Spleen (tissue), 11 donors: Measurements from ENCODE around the gene MRAS. TPM values are rescaled to one million over a fixed set of nuclear protein-coding genes. Genes with fewer than 3 reads are reported as not detected.

Experiments
- DNase-seq: peaks from one replicate; pipeline ENCODE4 v3.0.0-alpha.2; 2020
- H3K27ac ChIP-seq, 8 donors: fragments of 200-600 bp; sonication (generic) in 7 of 8; 1 replicate in 4 of 8; 2 replicates in 4 of 8; pipeline versions ENCODE4 v1.5.0 to v1.8.0; 2016 to 2021; ENCODE audit warnings: inconsistent platforms in 4 of 8, mild to moderate bottlenecking in 4 of 8, moderate library complexity in 1 of 8
- H3K27me3 ChIP-seq, 7 donors: fragments of 200-600 bp; sonication (generic) in 6 of 7; replicated peaks in 1 of 7; 1 replicate in 4 of 7; 2 replicates in 3 of 7; pipeline versions ENCODE4 v1.5.0 to v1.8.0; 2016 to 2021; ENCODE audit warnings: inconsistent platforms in 3 of 7, mild to moderate bottlenecking in 1 of 7
- H3K36me3 ChIP-seq, 6 donors: fragments of 200-600 bp; sonication (generic) in 5 of 6; 1 replicate in 4 of 6; 2 replicates in 2 of 6; pipeline versions ENCODE4 v1.5.0 to v1.8.0; 2016 to 2021; ENCODE audit warnings: inconsistent platforms in 2 of 6
- H3K4me1 ChIP-seq, 6 donors: fragments of 200-600 bp; sonication (generic) in 5 of 6; 1 replicate in 3 of 6; 2 replicates in 3 of 6; pipeline versions ENCODE4 v1.5.0 to v1.8.0; 2016 to 2021; ENCODE audit warnings: inconsistent platforms in 3 of 6
- H3K4me3 ChIP-seq, 8 donors: fragments of 200-600 bp; sonication (generic) in 7 of 8; 1 replicate in 4 of 8; 2 replicates in 4 of 8; pipeline versions ENCODE4 v1.5.0 to v1.8.0; 2016 to 2021; ENCODE audit warnings: inconsistent platforms in 4 of 8, mild to moderate bottlenecking in 4 of 8, moderate library complexity in 2 of 8
- H3K9me3 ChIP-seq, 8 donors: fragments of 200-600 bp; sonication (generic) in 7 of 8; 1 replicate in 4 of 8; 2 replicates in 4 of 8; pipeline versions ENCODE4 v1.5.0 to v1.8.0; 2016 to 2021; ENCODE audit warnings: inconsistent platforms in 4 of 8
- POLR2A ChIP-seq, 3 donors: fragments of 450-650 bp; IDR thresholded peaks; one replicate each; pipeline ENCODE4 v1.5.1; 2017; ENCODE audit warnings: antibody characterized with exemption in 3 of 3, mild to moderate bottlenecking in 1 of 3
- POLR2AphosphoS5 ChIP-seq, 3 donors: sonication (generic); formaldehyde crosslinking; IDR thresholded peaks; one replicate each; pipeline ENCODE4 v1.5.1; 2017; ENCODE audit warnings: antibody characterized with exemption in 3 of 3
- WGBS, 5 donors: extraction: QIAGEN DNeasy Blood & Tissue Kit in 3 of 5; methylation state at CpG; one replicate each; pipeline versions ENCODE4 v1.1.5 to v1.1.7; 2013 to 2018; 5-methylcytosine and 5-hydroxymethylcytosine counted together
- intact Hi-C: fragments of 100-400 bp; cut with DNase I; formaldehyde crosslinking; loops from one replicate; pipeline ENCODE4 v1.15.0; 2023; ENCODE audit warnings: low total_unique reads
- polyA plus RNA-seq, 3 donors: library from polyadenylated mRNA; stranded (reverse); fragments of 200-250 nt; gene quantifications; one replicate each; pipeline ENCODE4 v1.2.1, GENCODE V29; 2013
- total RNA-seq, 7 donors: library from RNA; depleted of rRNA in 3 of 7; stranded (reverse); fragments of >200 nt in 3 of 7; fragmentation: NEBNext Ultra II Directional in 4 of 7; extraction: Animal tissue kit (Norgen Biotek cat#: 25700) in 4 of 7; gene quantifications; one replicate each; pipeline versions ENCODE4 v1.1.0 to v1.2.1, GENCODE V29; 2016 to 2021
- TF ChIP-seq, protein P1 (sequence below), 11 experiments: fragments of 200-600 bp in 7 of 11; fragments of 450-650 bp in 4 of 11; sonication (generic) in 4 of 11; IDR thresholded peaks in 8 of 11; conservative IDR thresholded peaks in 3 of 11; 1 replicate in 7 of 11; 2 replicates in 4 of 11; pipeline versions ENCODE4 v1.4.0 to v1.8.0; 2016 to 2021; ENCODE audit warnings: antibody characterized with exemption in 11 of 11, inconsistent platforms in 4 of 11, mild to moderate bottlenecking in 1 of 11
- donor health status: healthy with polysubstance abuse.
- donor health status: DM: no; HTN: no; CAD: no; lungs with moderate emphysema.
- donor health status: DM: no; HTN: no; CAD: no.
- donor health status: Bipolar disorder and iron deficiency.
- donor health status: healthy.
- donor health status: DM: no; HTN: no; CAD: no.
- donor health status: DM: yes; HTN: yes; CAD: no.

Gene MRAS
- total and polyA plus RNA-seq, 10 donors, result 4.1 to 36.7 (median 21.4) TPM

DNA sequence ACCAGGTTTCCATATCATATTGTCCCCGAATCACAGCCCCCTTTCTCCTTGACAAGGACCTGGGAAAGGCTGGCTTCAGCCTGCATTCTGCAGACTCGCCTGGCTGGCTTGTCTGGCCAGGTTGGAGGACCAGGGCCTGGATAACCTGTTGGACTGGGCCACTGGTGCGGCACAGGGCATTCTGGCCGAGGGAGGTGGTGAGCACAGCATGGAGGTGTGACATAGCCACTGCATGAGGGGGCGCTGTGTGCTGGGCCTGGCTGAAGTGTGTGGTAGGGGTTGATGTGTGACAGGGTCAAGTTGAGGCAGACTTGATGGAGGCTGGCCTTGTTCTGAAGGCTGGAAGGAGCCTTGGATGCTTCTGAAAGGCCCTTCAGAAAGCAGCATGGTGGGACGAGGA, 88.9 kb downstream of the MRAS start:
- Histone ChIP-seq H3K27me3 (peaks cover 2 to 69% (median 36%) of the 10 kb centered on the region in 7 donors), H3K4me1 (peaks cover 13 to 28% (median 20%) of the 10 kb centered on the region in 6 donors), H3K36me3 (no peaks in the 10 kb centered on the region), H3K4me3 (no peak overlapping the region), H3K27ac (no peak overlapping the region), H3K9me3 (no peaks in the 10 kb centered on the region)
- TF ChIP-seq, protein P1, sequence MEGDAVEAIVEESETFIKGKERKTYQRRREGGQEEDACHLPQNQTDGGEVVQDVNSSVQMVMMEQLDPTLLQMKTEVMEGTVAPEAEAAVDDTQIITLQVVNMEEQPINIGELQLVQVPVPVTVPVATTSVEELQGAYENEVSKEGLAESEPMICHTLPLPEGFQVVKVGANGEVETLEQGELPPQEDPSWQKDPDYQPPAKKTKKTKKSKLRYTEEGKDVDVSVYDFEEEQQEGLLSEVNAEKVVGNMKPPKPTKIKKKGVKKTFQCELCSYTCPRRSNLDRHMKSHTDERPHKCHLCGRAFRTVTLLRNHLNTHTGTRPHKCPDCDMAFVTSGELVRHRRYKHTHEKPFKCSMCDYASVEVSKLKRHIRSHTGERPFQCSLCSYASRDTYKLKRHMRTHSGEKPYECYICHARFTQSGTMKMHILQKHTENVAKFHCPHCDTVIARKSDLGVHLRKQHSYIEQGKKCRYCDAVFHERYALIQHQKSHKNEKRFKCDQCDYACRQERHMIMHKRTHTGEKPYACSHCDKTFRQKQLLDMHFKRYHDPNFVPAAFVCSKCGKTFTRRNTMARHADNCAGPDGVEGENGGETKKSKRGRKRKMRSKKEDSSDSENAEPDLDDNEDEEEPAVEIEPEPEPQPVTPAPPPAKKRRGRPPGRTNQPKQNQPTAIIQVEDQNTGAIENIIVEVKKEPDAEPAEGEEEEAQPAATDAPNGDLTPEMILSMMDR (IDR thresholded peaks at IDR 0.05 in 8 of 11, conservative IDR thresholded peaks at IDR 0.05 in 3 of 11), result no peak
- no peak for TF ChIP-seq POLR2AphosphoS5 (IDR thresholded peaks at IDR 0.05)
- TF ChIP-seq POLR2A (IDR thresholded peaks at IDR 0.05), result no peak
- WGBS, 5 donors, result 79 to 95% (median 85%) methylated on average over 6 of the region's 6 CpGs
- intact Hi-C loops, result no loop called here
- no peak for DNase-seq

DNA sequence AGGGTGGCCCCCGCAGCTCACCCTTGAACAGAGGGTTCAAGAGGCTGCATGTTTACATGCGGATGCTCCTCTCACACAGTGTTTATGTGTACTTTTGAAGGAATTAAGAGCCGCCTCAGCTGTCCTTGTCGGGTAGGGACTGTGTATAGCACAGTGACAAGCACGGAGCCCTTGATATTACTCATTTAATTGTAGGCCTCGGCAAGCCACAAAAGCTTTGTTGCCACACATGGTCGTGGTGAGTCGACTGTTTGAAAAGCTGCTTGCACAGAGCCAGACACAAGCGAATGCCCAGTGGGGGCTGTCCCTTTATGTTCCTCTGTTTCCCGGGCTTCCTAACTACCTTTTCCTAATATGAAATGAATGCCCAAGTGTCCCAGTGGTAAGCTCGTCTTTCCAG, 90.5 kb downstream of the MRAS start:
- 67 to 88% (median 73%) methylated on average over 10 to 11 of the region's 11 CpGs for WGBS, 5 donors
- peaks cover 12 to 20% (median 18%) of the 10 kb centered on the region in 6 donors for H3K4me1 ChIP-seq
- H3K9me3 ChIP-seq, result no peaks in the 10 kb centered on the region
- H3K4me3 ChIP-seq, result no peak overlapping the region
- intact Hi-C loops, result no loop called here
- H3K36me3 ChIP-seq, result no peaks in the 10 kb centered on the region
- DNase-seq, result no peak
- TF ChIP-seq, protein P1 (IDR thresholded peaks at IDR 0.05 in 8 of 11, conservative IDR thresholded peaks at IDR 0.05 in 3 of 11), result no peak
- TF ChIP-seq POLR2A (IDR thresholded peaks at IDR 0.05) (no peak), POLR2AphosphoS5 (IDR thresholded peaks at IDR 0.05) (no peak)
- peaks cover under 1 to 53% (median 25%) of the 10 kb centered on the region in 7 donors for H3K27me3 ChIP-seq
- no peak overlapping the region for H3K27ac ChIP-seq

DNA sequence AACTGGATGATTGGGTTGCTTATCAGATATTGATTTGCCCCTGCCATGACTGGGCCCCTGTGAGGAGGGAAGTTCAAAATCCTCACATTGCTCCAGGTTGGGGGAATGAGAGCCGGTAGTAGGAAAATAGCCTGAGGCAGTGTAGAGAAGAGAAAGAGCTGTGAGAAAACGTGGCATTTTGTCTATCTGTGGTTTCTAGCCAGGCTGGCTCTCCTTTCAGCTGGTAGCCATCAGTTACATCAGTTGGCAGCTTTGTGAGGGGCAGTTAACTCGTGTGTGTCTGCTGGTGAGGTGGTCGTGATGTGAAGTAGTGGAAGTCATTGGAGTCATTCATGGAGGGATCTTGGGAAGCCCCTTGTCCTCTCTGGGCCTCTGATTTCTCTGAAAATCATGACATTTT, 91.3 kb downstream of the MRAS start:
- no peak for DNase-seq
- Histone ChIP-seq H3K27ac (no peak overlapping the region), H3K27me3 (peaks cover 0 to 45% (median 18%) of the 10 kb centered on the region in 7 donors), H3K4me1 (peaks cover 6 to 12% (median 10%) of the 10 kb centered on the region in 6 donors), H3K9me3 (no peaks in the 10 kb centered on the region), H3K4me3 (no peak overlapping the region), H3K36me3 (no peaks in the 10 kb centered on the region)
- TF ChIP-seq POLR2A (IDR thresholded peaks at IDR 0.05), result no peak
- TF ChIP-seq POLR2AphosphoS5 (IDR thresholded peaks at IDR 0.05), result no peak
- TF ChIP-seq, protein P1 (IDR thresholded peaks at IDR 0.05 in 8 of 11, conservative IDR thresholded peaks at IDR 0.05 in 3 of 11), result no peak
- WGBS, 5 donors, result 63 to 83% (median 66%) methylated on average over 4 of the region's 4 CpGs
- intact Hi-C loops, result no loop called here

DNA sequence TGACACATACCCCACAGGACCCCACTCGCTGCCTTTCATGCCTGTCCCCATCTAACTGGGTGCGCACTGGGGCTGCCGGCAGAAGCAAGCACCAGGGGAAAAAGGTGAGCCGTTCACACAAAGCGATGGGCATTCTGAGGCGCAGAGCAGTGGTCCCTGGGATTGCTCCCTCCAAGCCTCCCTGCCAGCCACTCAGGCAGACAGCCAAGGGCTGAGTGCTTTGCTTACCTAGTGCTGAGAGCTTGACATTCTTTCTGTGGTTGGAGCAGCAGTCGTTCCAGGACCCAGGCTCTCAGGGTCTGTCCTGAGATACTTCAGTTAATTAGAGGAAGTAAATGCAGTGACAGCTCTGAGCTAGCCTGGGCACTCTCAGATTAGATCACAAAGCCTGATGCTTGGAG, 91.7 kb downstream of the MRAS start:
- H3K27ac ChIP-seq, result no peak overlapping the region
- H3K4me3 ChIP-seq, result no peak overlapping the region
- DNase-seq, result no peak
- TF ChIP-seq POLR2AphosphoS5 (IDR thresholded peaks at IDR 0.05) (no peak), POLR2A (IDR thresholded peaks at IDR 0.05) (no peak)
- TF ChIP-seq, protein P1 (IDR thresholded peaks at IDR 0.05 in 8 of 11, conservative IDR thresholded peaks at IDR 0.05 in 3 of 11), result no peak
- no peaks in the 10 kb centered on the region for H3K9me3 ChIP-seq
- WGBS, 5 donors, result 80 to 86% (median 82%) methylated on average over 7 of the region's 7 CpGs
- peaks cover 0 to 41% (median 13%) of the 10 kb centered on the region in 7 donors for H3K27me3 ChIP-seq
- intact Hi-C loops, result no loop called here
- H3K36me3 ChIP-seq, result no peaks in the 10 kb centered on the region
- H3K4me1 ChIP-seq, result peaks cover under 1 to 7% (median 5%) of the 10 kb centered on the region in 6 donors
